ENCODE results near the gene RP2.

RP2 gene

GRCh38 chrX:46836701-46837557, at the start of gene RP2:
TSS of gene RP2 (plus strand) at chrX:46837043. CDS start at chrX:46837101, 58 bp downstream.
- peak; percentile 89 for DNase-seq

DNA sequence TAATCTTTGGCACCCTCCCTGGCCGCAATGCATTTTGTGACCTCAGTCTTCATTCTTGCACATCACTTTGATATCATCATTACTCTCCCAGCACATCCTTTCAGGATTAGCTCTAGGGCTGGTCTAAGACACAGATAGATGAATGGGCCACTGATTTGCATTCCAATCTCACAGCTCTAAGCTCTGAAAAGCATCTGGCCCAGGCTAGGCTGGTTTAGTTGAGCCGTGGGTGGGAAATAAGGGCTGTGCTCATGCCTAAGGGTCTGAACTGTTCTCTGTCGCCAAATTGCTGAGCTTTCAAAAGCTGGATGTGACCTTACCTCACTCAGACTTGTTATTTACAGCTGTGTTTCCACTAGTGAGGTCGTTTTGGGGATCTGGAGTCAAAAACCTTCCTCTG, 47.9 kb upstream of the RP2 start:
- no peak for DNase-seq

GRCh38 chrX:46791927-46792809, 44.7 kb upstream of the RP2 start:
- no peak for DNase-seq

DNA sequence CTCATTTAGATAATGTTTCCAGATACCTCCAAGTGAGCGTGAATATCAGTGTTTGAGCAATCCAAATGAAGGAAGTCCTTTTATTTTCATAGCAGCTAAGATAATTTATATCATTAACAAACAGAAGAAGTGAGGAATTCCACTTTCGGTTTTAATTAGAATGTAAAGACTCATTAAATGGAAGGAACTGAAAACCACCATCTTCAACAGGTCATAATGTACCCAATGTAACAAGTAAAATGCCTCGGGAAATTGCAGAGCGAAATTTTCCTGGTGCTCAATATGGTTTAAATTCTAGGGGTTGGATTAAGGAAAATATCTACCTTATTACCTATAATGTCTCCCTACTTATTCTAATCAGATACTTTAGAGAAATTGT, 44.0 kb upstream of the RP2 start:
- no peak for DNase-seq

- no peak for DNase-seq
Observed at GRCh38 chrX:46793386-46794143, 43.3 kb upstream of the RP2 start.

GRCh38 chrX:46796574-46797191, 40.2 kb upstream of the RP2 start:
- DNase-seq: peak; percentile 15

- no peak for DNase-seq
Observed at GRCh38 chrX:46803140-46803539, 33.7 kb upstream of the RP2 start.

GRCh38 chrX:46805270-46805669, 31.6 kb upstream of the RP2 start:
- DNase-seq: no peak

GRCh38 chrX:46811121-46811520, 25.7 kb upstream of the RP2 start:
- DNase-seq: no peak

GRCh38 chrX:46812445-46812844, 24.4 kb upstream of the RP2 start:
- DNase-seq: no peak

- DNase-seq: no peak
Observed at GRCh38 chrX:46814966-46815365, 21.9 kb upstream of the RP2 start.

GRCh38 chrX:46819136-46819535, 17.7 kb upstream of the RP2 start:
- no peak for DNase-seq

DNA sequence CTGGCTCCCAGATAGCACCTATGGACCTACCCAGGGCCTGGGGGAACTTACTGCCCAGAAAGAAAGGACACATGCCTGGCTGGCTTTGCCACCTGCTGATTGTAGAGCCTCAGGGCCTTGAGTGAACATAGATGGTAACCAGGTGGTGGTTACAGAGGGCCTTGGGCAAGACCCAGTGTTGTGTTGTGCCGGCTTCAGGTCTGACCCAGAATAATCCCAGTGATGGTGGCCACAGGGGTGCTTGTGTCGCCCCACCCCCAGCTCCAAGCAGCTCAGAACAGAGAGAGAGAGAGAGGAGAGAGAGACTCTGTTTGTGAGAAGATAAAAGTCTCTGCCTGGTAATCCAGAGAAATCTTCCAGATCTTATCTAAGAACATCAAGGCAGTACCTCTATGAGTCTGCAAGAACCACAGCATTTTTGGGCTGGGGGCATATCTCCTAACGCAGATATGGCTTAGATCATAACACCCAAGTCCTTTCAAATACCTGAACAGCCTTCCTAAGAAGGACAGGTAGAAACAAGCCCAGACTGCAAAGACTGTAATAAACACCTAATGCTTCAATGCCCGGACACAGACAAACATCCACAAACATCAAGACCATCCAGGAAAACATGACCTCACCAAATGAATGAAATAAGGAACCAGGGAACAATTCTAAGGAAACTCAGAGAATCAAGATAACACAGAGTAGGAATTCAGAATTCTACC, 16.3 kb upstream of the RP2 start:
- DNase-seq: no peak

DNA sequence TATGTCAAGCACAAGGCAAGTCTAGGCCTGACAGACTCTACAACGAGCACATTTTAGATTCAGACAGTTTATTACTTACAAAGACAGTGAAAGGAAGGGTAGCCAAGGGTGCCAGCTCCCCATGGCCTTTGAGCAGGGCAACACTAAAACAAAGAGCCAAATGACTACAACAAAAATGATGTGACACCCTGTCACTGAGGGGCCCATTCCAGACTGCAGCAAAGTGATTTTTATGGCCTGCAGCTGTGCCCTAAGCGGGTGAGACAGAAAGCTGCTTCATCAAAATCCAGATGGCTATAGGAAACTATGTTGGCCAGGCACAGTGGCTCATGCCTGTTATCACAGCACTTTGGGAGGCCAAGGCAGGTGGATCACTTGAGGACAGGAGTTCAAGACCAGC, 13.4 kb upstream of the RP2 start:
- no peak for DNase-seq

DNA sequence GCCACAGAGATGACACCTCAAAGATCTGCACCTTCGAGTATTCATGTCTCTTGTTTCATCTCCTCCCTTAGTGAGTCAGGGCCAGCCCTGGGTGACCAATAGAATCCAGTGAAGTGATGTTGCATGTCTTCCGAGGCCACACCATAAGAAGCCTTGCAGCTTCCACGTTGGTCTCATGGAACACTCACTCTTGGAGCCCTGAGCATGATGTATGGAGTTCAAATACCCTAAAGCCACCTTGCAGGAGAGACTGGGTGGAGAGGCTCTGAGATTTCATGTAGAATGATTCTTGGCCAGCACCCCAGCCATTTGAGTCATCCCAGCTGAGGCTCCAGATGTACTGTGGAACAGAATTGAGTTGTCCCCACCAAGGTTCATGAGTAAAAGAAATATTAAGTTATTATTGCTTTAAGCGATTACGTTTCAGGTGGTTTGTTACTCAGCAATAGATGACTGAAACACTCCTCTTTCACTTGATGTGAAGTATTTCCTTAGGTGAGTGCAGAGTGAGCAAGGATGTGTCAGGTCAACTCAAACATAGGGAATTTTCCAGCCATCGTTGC, 5.0 kb upstream of the RP2 start:
- no peak for DNase-seq

GRCh38 chrX:46837558-46838485, 979 bp downstream of the RP2 start:
- no peak for DNase-seq

GRCh38 chrX:46838486-46838870, 1.6 kb downstream of the RP2 start:
- no peak for DNase-seq

DNA sequence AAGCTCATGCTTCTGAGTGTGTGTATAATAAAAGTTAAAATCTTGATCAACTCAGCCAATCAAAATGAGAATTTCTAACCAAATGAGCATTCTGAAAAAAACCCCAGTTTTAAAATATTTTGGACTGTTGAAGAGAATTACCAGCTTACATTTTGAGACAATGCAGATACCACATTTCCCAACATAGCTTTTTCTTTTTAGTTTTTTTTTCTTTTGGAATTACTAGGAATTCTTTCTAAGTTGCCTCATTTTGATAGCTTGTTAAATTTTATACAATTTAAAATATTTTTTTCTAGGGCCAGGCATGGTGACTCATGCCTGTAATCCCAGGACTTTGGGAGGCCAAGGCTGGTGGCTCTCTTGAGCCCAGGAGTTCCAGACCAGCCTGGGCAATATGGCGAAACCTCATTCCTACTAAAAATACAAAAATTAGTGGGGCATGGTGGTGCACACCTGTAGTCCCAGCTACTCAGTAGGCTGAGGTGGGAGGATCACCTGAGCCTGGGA, 2.2 kb downstream of the RP2 start:
- DNase-seq: no peak

DNA sequence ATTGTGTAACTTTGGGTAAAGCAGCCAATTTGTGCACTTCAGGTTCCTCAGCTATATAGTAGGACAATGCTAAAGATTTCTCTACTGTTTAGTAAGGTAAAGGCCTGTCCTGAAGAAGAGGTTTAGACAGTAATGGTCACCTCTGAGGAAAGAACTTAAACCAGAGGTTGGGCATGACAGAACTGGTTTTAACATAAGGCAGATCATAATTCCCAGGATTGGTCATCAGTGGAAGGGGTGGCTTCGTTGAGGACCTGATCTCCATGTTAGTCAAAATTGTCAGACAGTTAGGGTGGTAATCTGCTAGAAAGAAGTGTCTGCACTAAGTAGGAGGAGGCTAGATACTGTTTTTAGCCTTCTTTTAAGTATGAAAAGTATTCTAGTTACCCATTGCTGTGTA, 4.1 kb downstream of the RP2 start:
- no peak for DNase-seq

GRCh38 chrX:46841346-46841745, 4.5 kb downstream of the RP2 start:
- DNase-seq: peak; percentile 31
